Activated naive CD4-positive, alpha-beta T cell treated with anti-CD3 and anti-CD28 coated beads for 36 hours (primary cell): Measurements from ENCODE around the gene SSH2. TPM values are rescaled to one million over a fixed set of nuclear protein-coding genes. Genes with fewer than 3 reads are reported as not detected.

Experiments
- CTCF ChIA-PET: fragments of 350-600 bp; sonication (Branson Sonifier 250); formaldehyde crosslinking; loops from one replicate; lab custom pipeline; 2021; ENCODE audit warnings: antibody characterized with exemption; lab: Charles Lee
- DNase-seq: peaks from one replicate; pipeline ENCODE4 v3.0.0-alpha.2; 2020
- H3K27ac Mint-ChIP-seq: one replicate; pipeline ENCODE4 v1.8.0; 2021; ENCODE audit warnings: mild to moderate bottlenecking, mixed read lengths
- H3K27me3 Mint-ChIP-seq: one replicate; pipeline ENCODE4 v1.8.0; 2021; ENCODE audit warnings: low read depth, mixed read lengths
- H3K36me3 Mint-ChIP-seq: one replicate; pipeline ENCODE4 v1.8.0; 2021; ENCODE audit warnings: low read depth, mixed read lengths
- H3K4me1 Mint-ChIP-seq: one replicate; pipeline ENCODE4 v1.8.0; 2021; ENCODE audit warnings: low read depth, mixed read lengths
- H3K4me3 Mint-ChIP-seq: one replicate; pipeline ENCODE4 v1.8.0; 2021; ENCODE audit warnings: mild to moderate bottlenecking, moderate library complexity, mixed read lengths
- H3K9me3 Mint-ChIP-seq: one replicate; pipeline ENCODE4 v1.8.0; 2021; ENCODE audit warnings: mixed read lengths
- intact Hi-C: fragments of 100-400 bp; cut with micrococcal nuclease; formaldehyde crosslinking; loops from one replicate; pipeline ENCODE4 v1.15.1; 2023
- total RNA-seq, 2 experiments: library from RNA; stranded (reverse); gene quantifications; one replicate each; pipeline ENCODE4 v1.2.3, GENCODE V29; 2021

Gene SSH2
- total RNA-seq, 2 experiments from 2014 or later: 32.4 to 35.3 TPM

DNA sequence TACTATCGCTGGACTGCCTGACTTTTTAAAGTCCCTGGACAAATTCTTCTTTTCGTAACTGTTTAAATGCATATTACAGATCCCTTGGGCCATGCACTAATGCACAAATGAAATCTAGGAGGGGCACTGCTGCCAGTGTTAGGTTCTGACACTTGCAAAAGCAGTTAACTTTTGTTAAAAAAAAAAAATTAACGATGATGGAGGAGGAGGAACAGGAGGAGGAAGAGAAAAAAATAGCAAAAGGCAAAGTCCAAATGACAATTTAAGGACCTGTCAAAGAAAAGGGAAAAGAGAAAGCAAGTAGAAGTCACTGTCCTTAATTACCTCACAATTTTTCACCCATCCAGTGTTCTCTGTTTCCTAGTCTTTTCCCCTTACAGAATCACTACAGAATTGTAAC, 209.5 kb downstream of the SSH2 start:
- DNase-seq: no peak
- CTCF ChIA-PET: interaction anchor here (0.9 kb wide), 1 partner anchor 81 kb away, joined by 3 read pairs; no protein-coding TSS in a partner anchor
- Mint-ChIP-seq H3K4me3 (no peak overlapping the region), H3K27ac (no peak overlapping the region), H3K36me3 (peaks cover 12% of the 10 kb centered on the region), H3K9me3 (peaks cover 2% of the 10 kb centered on the region), H3K27me3 (no peaks in the 10 kb centered on the region), H3K4me1 (peaks cover 80% of the 10 kb centered on the region)
- intact Hi-C loops: no loop called here

DNA sequence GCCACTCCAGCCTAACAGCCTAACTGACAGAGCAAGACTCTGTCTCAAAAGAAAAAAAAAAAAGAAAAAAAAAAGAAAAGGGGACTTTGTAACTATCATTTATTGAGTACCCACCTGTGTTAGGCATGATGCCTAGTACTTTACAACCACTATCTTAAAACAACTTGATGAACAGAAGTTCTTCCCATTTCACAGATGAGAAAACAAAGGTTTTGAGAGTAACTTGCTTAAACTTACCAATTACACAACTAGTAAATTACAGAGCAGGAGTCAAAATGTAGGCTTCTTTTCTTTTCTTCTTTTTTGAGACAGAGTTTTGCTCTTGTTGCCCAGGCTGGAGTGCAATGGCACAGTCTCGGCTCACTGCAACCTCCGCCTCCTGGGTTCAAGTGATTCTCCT, 210.6 kb downstream of the SSH2 start:
- CTCF ChIA-PET: no interaction called here
- no peaks in the 10 kb centered on the region for H3K9me3 Mint-ChIP-seq
- H3K36me3 Mint-ChIP-seq: peaks cover 12% of the 10 kb centered on the region
- no peak overlapping the region for H3K4me3 Mint-ChIP-seq
- H3K27me3 Mint-ChIP-seq: no peaks in the 10 kb centered on the region
- H3K4me1 Mint-ChIP-seq: peaks cover 79% of the 10 kb centered on the region
- no peak for DNase-seq
- no peak overlapping the region for H3K27ac Mint-ChIP-seq
- intact Hi-C loops: no loop called here

DNA sequence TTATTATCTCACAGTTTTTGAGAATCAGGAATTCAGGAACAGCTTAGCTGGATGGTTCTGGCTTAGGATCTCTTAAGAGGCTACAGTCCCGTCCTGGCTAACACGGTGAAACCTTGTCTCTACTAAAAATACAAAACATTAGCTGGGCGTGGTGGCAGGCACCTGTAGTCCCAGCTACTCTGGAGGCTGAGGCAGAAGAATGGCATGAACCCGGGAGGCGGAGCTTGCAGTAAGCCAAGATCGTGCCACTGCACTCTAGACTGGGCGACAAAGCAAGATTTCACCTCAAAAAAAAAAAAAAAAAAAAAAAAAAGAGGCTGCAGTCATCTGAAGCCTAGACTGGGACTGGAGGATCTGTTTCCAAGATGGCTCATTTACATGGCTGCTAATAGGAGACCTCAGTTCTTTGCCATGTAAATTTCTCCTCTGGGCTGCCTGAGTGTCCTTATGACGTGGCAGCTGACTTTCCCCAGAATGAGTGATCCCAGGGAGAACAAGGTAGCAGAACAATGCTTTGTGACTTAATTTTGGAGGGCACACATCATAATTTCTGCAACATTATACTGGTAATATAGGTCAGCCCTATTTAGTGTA, 211.5 kb downstream of the SSH2 start:
- intact Hi-C loops: no loop called here
- no peak overlapping the region for H3K4me3 Mint-ChIP-seq
- no peak overlapping the region for H3K27ac Mint-ChIP-seq
- no peaks in the 10 kb centered on the region for H3K27me3 Mint-ChIP-seq
- H3K4me1 Mint-ChIP-seq: peaks cover 80% of the 10 kb centered on the region
- CTCF ChIA-PET: no interaction called here
- H3K36me3 Mint-ChIP-seq: peaks cover 12% of the 10 kb centered on the region
- no peaks in the 10 kb centered on the region for H3K9me3 Mint-ChIP-seq
- no peak for DNase-seq

DNA sequence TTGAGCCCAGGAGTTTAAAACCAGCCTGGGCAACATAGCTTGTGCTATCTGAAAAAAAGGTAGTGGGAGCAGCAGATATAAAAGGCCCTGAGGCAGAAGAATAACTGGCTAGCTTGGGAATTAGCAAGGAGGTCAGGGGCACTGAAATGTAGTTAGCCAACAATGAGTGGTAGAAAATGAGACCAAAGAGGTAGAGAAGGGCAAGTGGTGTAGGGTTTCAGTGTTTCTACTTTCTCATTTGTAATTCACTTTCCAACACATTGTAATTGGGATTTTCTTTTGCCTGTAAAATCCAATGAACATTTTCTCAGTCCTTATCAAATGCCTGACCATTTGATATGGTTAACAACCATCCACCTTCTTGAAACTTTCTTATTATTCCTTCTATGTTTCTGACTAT, 212.2 kb downstream of the SSH2 start:
- H3K36me3 Mint-ChIP-seq: peaks cover 12% of the 10 kb centered on the region

DNA sequence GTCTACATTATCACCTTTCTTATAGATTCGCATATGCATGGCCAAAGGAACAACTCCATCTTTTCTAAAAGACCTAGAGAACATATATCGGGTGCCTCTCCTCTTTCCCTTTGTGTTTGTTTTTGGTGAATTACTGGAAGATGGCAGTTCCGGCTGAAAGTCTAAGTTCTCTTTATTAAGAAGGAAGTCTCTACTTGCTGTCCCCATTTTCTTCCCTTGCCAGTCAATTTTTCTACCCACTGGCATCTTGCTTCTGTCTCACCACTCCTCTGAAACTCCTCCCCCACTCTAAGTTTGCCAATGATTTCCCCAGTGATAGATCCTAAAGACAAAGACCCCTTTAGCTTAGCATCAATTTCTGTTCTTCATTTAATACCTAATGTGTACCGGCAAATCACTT, 213.5 kb downstream of the SSH2 start:
- H3K4me1 Mint-ChIP-seq: peaks cover 68% of the 10 kb centered on the region

More for the DNA sequence above, 212.2 kb downstream of the SSH2 start:
- Mint-ChIP-seq H3K4me3 (no peak overlapping the region), H3K9me3 (no peaks in the 10 kb centered on the region), H3K27ac (no peak overlapping the region), H3K27me3 (no peaks in the 10 kb centered on the region), H3K4me1 (peaks cover 76% of the 10 kb centered on the region)
- DNase-seq: no peak
- CTCF ChIA-PET: no interaction called here
- intact Hi-C loops: loop anchor here (2.0 kb wide), 1 partner anchor 19 kb away; no protein-coding TSS in a partner anchor

GRCh38 chr17:29715680-29716079, 214.3 kb downstream of the SSH2 start:
- Mint-ChIP-seq H3K4me3 (no peak overlapping the region), H3K9me3 (no peaks in the 10 kb centered on the region), H3K36me3 (peaks cover 14% of the 10 kb centered on the region), H3K27me3 (no peaks in the 10 kb centered on the region), H3K27ac (no peak overlapping the region), H3K4me1 (peaks cover 68% of the 10 kb centered on the region)
- no peak for DNase-seq
- intact Hi-C loops: loop anchor here (2.0 kb wide), 1 partner anchor 21 kb away; no protein-coding TSS in a partner anchor
- CTCF ChIA-PET: no interaction called here

More for the DNA sequence above, 213.5 kb downstream of the SSH2 start:
- H3K36me3 Mint-ChIP-seq: peaks cover 12% of the 10 kb centered on the region
- no peaks in the 10 kb centered on the region for H3K27me3 Mint-ChIP-seq
- H3K4me3 Mint-ChIP-seq: no peak overlapping the region
- intact Hi-C loops: loop anchor here (2.0 kb wide), 1 partner anchor 20 kb away; no protein-coding TSS in a partner anchor
- CTCF ChIA-PET: interaction anchor here (0.7 to 1.1 kb wide), 2 partner anchors 18 to 45 kb away, joined by 3 read pairs; no protein-coding TSS in a partner anchor
- H3K27ac Mint-ChIP-seq: no peak overlapping the region
- H3K9me3 Mint-ChIP-seq: no peaks in the 10 kb centered on the region
- DNase-seq: no peak

DNA sequence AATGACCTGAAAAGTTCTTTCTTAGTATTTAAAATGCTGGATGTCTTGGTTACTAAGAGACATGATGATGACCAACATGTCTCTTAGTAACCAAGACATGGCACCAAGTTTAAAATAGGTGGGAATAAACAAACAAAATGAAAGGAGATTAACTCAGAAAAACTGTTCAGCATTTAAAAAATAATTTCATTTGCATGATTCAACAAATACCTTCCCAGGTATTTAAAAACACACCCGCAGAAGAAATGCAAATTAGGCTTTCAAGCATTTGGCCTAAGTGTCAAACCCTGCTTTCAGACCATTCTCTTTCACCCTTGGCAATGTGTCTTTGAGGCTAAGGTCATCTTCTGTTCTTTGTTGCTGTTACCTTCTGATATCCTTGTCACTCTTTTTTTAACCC, 215.9 kb downstream of the SSH2 start:
- Mint-ChIP-seq H3K27ac (no peak overlapping the region), H3K4me3 (no peak overlapping the region), H3K36me3 (peaks cover 11% of the 10 kb centered on the region), H3K9me3 (no peaks in the 10 kb centered on the region), H3K27me3 (no peaks in the 10 kb centered on the region), H3K4me1 (peaks cover 73% of the 10 kb centered on the region)
- CTCF ChIA-PET: no interaction called here
- no peak for DNase-seq
- intact Hi-C loops: no loop called here

GRCh38 chr17:29713626-29714025, 216.4 kb downstream of the SSH2 start:
- H3K9me3 Mint-ChIP-seq: no peaks in the 10 kb centered on the region
- CTCF ChIA-PET: interaction anchor here (0.7 kb wide), 1 partner anchor 65 kb away, joined by 3 read pairs; no protein-coding TSS in a partner anchor
- H3K36me3 Mint-ChIP-seq: peaks cover 7% of the 10 kb centered on the region
- intact Hi-C loops: no loop called here
- no peak overlapping the region for H3K4me3 Mint-ChIP-seq
- H3K27ac Mint-ChIP-seq: no peak overlapping the region
- no peak for DNase-seq
- peaks cover 71% of the 10 kb centered on the region for H3K4me1 Mint-ChIP-seq
- no peaks in the 10 kb centered on the region for H3K27me3 Mint-ChIP-seq

DNA sequence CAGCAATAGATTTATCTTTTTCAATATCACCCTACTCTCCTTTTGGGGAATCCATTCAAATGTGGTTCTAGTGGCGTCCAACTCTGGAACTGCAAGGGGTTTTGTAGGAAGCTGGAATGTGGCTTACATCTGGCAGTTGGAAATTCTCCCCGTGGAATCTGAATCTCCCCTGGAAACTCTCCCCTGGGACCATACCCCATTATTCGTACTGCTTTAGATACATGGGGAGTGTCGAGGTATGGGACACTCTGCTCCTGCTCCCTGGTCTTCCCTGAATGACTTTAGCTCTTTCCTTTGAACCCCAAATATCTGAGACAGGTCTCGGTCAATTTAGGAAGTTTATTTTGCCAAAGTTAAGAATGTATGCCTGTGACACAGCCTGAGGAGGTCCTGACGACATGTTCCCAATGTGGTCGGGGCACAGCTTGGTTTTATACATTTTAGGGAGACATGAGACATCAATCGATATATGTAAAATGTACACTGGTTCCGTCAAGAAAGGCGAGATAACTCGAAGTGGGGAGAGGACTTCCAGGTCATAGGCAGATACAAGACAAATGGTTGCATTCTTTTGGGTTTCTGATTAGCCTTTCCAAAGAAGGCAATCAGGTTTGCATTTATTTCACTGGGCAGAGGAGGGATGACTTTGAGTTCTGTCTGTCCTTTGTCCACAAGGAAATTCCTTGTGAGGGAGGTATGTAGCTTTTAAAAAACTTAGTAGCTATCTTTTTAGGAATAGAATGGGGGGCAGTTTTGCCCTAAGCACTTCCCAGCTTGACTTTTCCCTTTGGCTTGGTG, 218.2 kb downstream of the SSH2 start:
- Mint-ChIP-seq H3K4me3 (no peak overlapping the region), H3K36me3 (peaks cover 3% of the 10 kb centered on the region)
- CTCF ChIA-PET: interaction anchor here (1.3 to 2.0 kb wide), 2 partner anchors 11 to 16 kb away, joined by 4 to 5 read pairs; no protein-coding TSS in a partner anchor

DNA sequence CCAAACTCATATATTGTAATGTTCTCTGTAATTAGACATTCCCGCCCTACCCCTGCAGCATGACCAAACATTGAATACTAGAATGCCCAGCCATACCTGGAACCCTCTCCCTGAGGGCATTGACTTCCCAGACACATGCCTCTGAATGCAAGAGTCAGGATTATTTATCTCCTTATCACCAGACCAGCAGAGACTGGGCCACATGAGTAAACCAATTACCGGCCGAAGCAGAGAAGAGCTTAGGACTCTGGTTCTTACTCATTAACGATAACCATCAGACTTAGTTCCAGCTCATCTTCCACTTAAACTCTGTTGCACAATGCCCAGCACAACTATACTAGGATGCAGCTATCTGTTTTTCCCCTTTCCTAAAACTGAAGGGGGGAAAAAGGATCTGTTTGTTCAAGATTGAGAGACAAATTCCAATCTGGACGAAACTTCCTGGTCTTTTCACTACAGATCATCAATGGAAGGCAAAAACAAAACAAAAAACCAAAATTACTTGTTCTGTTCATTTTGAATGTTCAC, 219.1 kb downstream of the SSH2 start:
- peaks cover 62% of the 10 kb centered on the region for H3K4me1 Mint-ChIP-seq
- H3K4me3 Mint-ChIP-seq: no peak overlapping the region
- no peak for DNase-seq
- no peaks in the 10 kb centered on the region for H3K27me3 Mint-ChIP-seq
- CTCF ChIA-PET: interaction anchor here (2.0 kb wide), 1 partner anchor 12 kb away, joined by 5 read pairs; no protein-coding TSS in a partner anchor
- H3K36me3 Mint-ChIP-seq: peaks cover 2% of the 10 kb centered on the region
- no peaks in the 10 kb centered on the region for H3K9me3 Mint-ChIP-seq
- intact Hi-C loops: no loop called here
- H3K27ac Mint-ChIP-seq: no peak overlapping the region

More for the DNA sequence above, 218.2 kb downstream of the SSH2 start:
- H3K4me1 Mint-ChIP-seq: peaks cover 66% of the 10 kb centered on the region
- H3K27ac Mint-ChIP-seq: no peak overlapping the region
- no peaks in the 10 kb centered on the region for H3K27me3 Mint-ChIP-seq
- DNase-seq: no peak
- no peaks in the 10 kb centered on the region for H3K9me3 Mint-ChIP-seq
- intact Hi-C loops: no loop called here

DNA sequence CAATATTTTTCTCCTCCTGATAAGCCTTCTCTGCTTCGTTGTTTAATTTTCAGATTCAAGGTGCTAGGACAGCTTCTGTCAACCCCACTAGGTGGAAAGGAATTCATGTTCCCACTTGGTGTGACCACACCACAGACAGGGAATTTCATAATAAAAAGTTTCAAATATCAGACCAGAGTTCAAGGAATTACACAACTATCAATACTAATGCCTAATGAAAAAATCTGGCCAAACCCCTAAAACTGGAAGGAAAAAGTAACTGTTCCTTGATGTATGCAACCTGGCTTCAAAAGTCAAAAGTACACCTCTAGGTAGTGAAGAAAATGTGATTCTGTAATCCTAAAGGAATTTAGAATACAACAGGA, 219.5 kb downstream of the SSH2 start:
- CTCF ChIA-PET: no interaction called here
- Mint-ChIP-seq H3K27me3 (no peaks in the 10 kb centered on the region), H3K27ac (no peak overlapping the region), H3K4me3 (no peak overlapping the region), H3K36me3 (peaks cover 1% of the 10 kb centered on the region), H3K4me1 (peaks cover 61% of the 10 kb centered on the region), H3K9me3 (no peaks in the 10 kb centered on the region)
- no peak for DNase-seq
- intact Hi-C loops: no loop called here

DNA sequence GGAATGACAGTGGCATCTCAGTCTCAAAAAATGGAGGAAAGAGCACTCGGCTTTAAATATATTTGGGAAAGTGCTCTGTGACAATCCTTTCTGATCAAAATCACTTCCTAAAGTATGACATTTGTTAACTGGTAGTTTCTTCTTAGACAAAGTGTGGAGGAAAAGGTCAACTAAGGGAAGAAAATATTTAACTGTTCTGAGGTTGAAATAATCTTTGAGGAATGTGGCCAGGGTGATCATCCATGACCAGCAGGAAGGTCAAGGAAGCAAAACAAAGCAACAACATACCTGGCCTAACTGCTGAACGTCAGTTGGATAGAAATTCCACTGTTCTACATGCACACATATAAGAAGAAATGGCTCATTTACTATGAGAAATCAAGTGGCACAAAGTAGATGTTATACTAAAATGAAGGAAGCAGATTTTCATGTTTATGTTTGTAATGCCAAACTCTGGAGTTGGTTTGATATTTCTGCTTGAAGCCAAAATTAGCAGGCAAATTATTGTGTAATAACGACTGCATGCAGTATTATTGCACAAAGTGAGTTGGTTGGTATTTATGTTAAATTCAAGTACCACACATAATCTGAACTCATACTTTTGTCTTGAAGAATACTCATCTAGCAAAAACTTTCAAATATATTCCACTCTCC, 220.0 kb downstream of the SSH2 start:
- H3K27ac Mint-ChIP-seq: no peak overlapping the region
- CTCF ChIA-PET: no interaction called here
- no peak for DNase-seq
- intact Hi-C loops: no loop called here
- H3K4me3 Mint-ChIP-seq: no peak overlapping the region
- peaks cover 62% of the 10 kb centered on the region for H3K4me1 Mint-ChIP-seq
- H3K9me3 Mint-ChIP-seq: no peaks in the 10 kb centered on the region
- H3K36me3 Mint-ChIP-seq: peaks cover 1% of the 10 kb centered on the region
- H3K27me3 Mint-ChIP-seq: no peaks in the 10 kb centered on the region
